Activated CD4-positive, alpha-beta T cell treated with anti-CD3 and anti-CD28 coated beads, Interleukin-2, amount 10 ng/mL, durations not matched to agents 7 days and 5 days (primary cell): ENCODE measurements around the gene CCDC77. TPM values are rescaled to one million over a fixed set of nuclear protein-coding genes. Genes with fewer than 3 reads are reported as not detected.
"Not testable (repeated sequence)": the region's sequence is repeated elsewhere in the genome, so short reads cannot be mapped to it uniquely, and the experiment has no call there.

ENCODE experiments used
- CTCF ChIA-PET: fragments of 350-600 bp; sonication (Branson Sonifier 250); formaldehyde crosslinking; loops from one replicate; lab custom pipeline; 2021; ENCODE audit warnings: antibody characterized with exemption; lab: Charles Lee
- POLR2A ChIA-PET: fragments of 350-600 bp; sonication (Branson Sonifier 250); formaldehyde crosslinking; loops from one replicate; lab custom pipeline; 2021; ENCODE audit warnings: antibody characterized with exemption; lab: Charles Lee
- DNase-seq: peaks from one replicate; pipeline ENCODE4 v3.0.0-alpha.2; 2020
- H3K27ac Mint-ChIP-seq: one replicate; pipeline ENCODE4 v1.8.0; 2021; ENCODE audit warnings: mild to moderate bottlenecking, moderate library complexity, mixed read lengths
- H3K27me3 Mint-ChIP-seq: one replicate; pipeline ENCODE4 v1.8.0; 2021; ENCODE audit warnings: mixed read lengths
- H3K36me3 Mint-ChIP-seq: one replicate; pipeline ENCODE4 v1.8.0; 2021; ENCODE audit warnings: low read depth, mixed read lengths
- H3K4me1 Mint-ChIP-seq: one replicate; pipeline ENCODE4 v1.8.0; 2021; ENCODE audit warnings: mixed read lengths
- H3K4me3 Mint-ChIP-seq: one replicate; pipeline ENCODE4 v1.8.0; 2021; ENCODE audit warnings: mild to moderate bottlenecking, moderate library complexity, mixed read lengths
- H3K9me3 Mint-ChIP-seq: one replicate; pipeline ENCODE4 v1.8.0; 2021; ENCODE audit warnings: mixed read lengths
- total RNA-seq, 2 experiments: library from RNA; stranded (reverse); gene quantifications; one replicate each; pipeline ENCODE4 v1.2.3, GENCODE V29; 2021

The CCDC77 gene
- total RNA-seq, 2 experiments from 2014 or later = 14.6 TPM

GRCh38 chr12:402029-402389 is 565 bp downstream of the CCDC77 start:
- H3K4me3 Mint-ChIP-seq = no peak overlapping the region

GRCh38 chr12:414859-415258 is 13.4 kb downstream of the CCDC77 start:
- Mint-ChIP-seq H3K27ac (no peak overlapping the region), H3K27me3 (no peaks in the 10 kb centered on the region), H3K4me1 (no peaks in the 10 kb centered on the region), H3K9me3 (no peaks in the 10 kb centered on the region), H3K36me3 (peaks cover 34% of the 10 kb centered on the region), H3K4me3 (no peak overlapping the region)
- no peak for DNase-seq
- POLR2A ChIA-PET = no interaction called here
- CTCF ChIA-PET = no interaction called here

More at GRCh38 chr12:402029-402389, 565 bp downstream of the CCDC77 start:
- Mint-ChIP-seq H3K27me3 (no peaks in the 10 kb centered on the region), H3K9me3 (no peaks in the 10 kb centered on the region), H3K4me1 (peaks cover 7% of the 10 kb centered on the region), H3K36me3 (peaks cover 2% of the 10 kb centered on the region), H3K27ac (no peak overlapping the region)
- DNase-seq = peak; percentile 22
- POLR2A ChIA-PET = no interaction called here
- CTCF ChIA-PET = interaction anchor here (0.7 to 4.3 kb wide), 5 partner anchors 11 to 51 kb away, joined by 4 to 24 read pairs (median 5); partner anchors contain the start of gene KDM5A

DNA sequence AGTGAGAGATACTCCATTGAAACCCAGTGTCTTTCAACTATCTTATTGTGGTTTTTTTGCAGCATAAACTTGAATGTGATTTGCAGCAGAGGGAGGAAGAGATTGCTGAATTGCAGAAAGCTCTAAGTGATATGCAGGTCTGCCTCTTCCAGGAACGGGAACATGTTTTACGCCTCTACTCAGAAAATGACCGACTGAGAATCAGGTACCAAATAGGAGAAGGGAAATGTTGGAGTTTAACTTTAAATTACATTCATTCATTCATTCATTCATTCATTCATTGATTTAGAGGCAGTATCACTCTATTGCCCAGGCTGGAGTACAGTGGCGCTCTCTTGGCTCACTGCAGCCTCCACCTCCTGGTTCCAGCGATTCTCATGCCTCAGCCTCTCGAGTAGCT is 17.0 kb downstream of the CCDC77 start:
- CTCF ChIA-PET = interaction anchor here (0.6 to 1.5 kb wide), 5 partner anchors 23 to 143 kb away, joined by 3 to 4 read pairs (median 3); no protein-coding TSS in a partner anchor

DNA sequence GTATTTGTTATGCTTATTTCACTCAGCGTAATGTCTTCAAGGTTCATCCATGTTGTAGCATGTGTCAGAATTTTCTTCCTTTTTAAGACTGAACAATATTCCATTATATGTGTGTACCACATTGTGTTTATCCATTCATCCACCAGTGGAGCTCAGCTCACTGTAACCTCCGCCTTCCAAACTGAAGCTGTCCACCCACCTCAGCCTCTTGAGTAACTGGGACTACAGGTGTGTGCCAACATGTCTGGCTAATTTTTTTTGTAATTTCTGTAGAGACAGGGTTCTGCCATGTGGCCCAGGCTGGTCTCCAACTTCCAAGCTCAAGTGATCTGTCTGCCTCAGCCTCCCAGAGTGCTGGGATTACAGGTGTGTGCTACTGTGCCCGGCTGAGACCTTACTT is 21.1 kb downstream of the CCDC77 start:
- ChIA-PET POLR2A (no interaction called here), CTCF (interaction anchor here (1.5 kb wide), 1 partner anchor 30 kb away, joined by 6 read pairs; no protein-coding TSS in a partner anchor)
- no peaks in the 10 kb centered on the region for H3K4me1 Mint-ChIP-seq
- H3K36me3 Mint-ChIP-seq = peaks cover 16% of the 10 kb centered on the region
- DNase-seq = no peak
- H3K27ac Mint-ChIP-seq = no peak overlapping the region
- H3K9me3 Mint-ChIP-seq = no peaks in the 10 kb centered on the region
- H3K27me3 Mint-ChIP-seq = no peaks in the 10 kb centered on the region
- H3K4me3 Mint-ChIP-seq = no peak overlapping the region

More for the DNA sequence above, 17.0 kb downstream of the CCDC77 start:
- Mint-ChIP-seq H3K4me1 (no peaks in the 10 kb centered on the region), H3K36me3 (peaks cover 25% of the 10 kb centered on the region), H3K27ac (no peak overlapping the region), H3K27me3 (no peaks in the 10 kb centered on the region), H3K9me3 (no peaks in the 10 kb centered on the region), H3K4me3 (no peak overlapping the region)
- DNase-seq = no peak
- POLR2A ChIA-PET = no interaction called here

DNA sequence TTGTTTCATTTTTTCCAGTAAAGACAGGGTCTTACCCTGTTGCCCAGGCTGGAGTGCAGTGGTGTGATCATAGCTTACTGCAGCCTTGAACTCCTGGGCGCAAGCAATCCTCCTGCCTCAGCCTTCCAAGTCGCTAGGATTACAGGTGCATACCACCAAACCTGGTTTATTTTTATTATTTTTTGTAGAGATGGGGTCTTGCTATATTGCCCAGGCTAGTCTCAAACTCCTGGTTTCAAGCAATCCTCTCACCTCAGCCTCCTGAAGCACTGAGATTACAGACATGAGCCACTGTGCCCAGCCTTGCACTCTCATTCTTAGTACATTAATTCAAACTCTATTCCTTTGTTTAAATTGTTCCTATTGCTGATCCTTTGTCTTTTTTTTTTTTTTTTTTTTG is 34.3 kb downstream of the CCDC77 start:
- H3K9me3 Mint-ChIP-seq, H3K27me3 Mint-ChIP-seq, H3K27ac Mint-ChIP-seq, H3K4me3 Mint-ChIP-seq, POLR2A ChIA-PET, H3K4me1 Mint-ChIP-seq, DNase-seq: not testable (repeated sequence)
- peaks cover 14% of the 10 kb centered on the region for H3K36me3 Mint-ChIP-seq
- CTCF ChIA-PET = interaction anchor here (4.9 kb wide), 1 partner anchor 17 kb away, joined by 19 read pairs; no protein-coding TSS in a partner anchor

DNA sequence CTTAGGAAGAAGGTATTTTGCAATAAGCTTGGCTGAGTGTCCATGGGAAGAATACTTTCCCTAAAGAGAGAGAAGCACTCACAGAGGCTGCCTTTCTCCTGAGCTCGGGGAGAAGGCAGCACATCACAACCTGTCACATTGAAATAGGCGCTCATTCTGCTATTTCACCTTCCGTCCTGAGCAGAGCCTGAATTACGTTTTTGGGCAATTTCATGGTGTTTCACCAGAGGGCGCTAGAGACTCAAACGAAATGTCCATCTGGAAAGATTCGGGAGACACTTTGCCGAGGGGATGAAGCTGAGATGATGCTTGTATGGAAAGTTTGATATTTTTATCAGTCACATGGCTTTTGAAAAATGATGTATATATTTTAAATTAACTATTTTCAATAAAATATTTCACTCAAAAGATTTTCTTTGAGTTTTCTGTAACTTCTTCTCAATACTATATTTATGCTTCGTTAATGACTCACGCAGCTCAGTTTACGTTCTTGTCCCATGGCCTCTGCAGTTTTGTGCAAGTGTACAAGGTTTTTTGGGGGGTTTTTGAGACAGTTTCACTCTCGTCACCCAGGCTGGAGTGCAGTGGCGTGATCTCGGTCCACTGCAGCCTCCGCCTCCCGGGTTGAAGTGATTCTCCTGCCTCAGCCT is 40.9 kb downstream of the CCDC77 start:
- H3K27me3 Mint-ChIP-seq = no peaks in the 10 kb centered on the region
- CTCF ChIA-PET = interaction anchor here (0.8 to 3.9 kb wide), 9 partner anchors 9 to 112 kb away, joined by 3 to 36 read pairs (median 5); no protein-coding TSS in a partner anchor
- POLR2A ChIA-PET = no interaction called here
- no peak overlapping the region for H3K27ac Mint-ChIP-seq
- H3K36me3 Mint-ChIP-seq = peaks cover 6% of the 10 kb centered on the region
- no peaks in the 10 kb centered on the region for H3K4me1 Mint-ChIP-seq
- H3K4me3 Mint-ChIP-seq = no peak overlapping the region
- no peaks in the 10 kb centered on the region for H3K9me3 Mint-ChIP-seq
- DNase-seq = peak; percentile 55

DNA sequence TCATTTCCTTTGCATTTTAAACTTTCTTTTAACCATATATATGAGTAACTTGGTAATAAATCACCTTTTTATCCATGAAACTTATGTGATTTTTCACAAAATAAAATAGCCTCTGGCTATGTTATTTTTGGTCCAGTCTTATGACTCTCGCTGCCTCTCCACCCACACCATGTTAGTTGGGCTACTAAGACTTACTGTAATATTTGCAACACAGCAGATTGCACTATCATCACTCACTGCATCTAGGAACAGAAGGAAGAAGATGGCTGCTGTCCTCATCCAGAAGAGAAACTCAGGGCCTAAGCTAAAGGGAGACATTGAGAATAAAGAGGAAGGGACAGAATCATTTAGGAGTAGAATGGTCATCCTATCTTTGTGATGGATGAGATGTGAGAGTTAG is 45.7 kb downstream of the CCDC77 start:
- Mint-ChIP-seq H3K27ac (no peak overlapping the region), H3K27me3 (peaks cover 13% of the 10 kb centered on the region), H3K4me1 (no peaks in the 10 kb centered on the region), H3K9me3 (no peaks in the 10 kb centered on the region), H3K36me3 (no peaks in the 10 kb centered on the region), H3K4me3 (no peak overlapping the region)
- CTCF ChIA-PET = interaction anchor here (3.9 kb wide), 1 partner anchor 100 kb away, joined by 25 read pairs; no protein-coding TSS in a partner anchor
- DNase-seq = no peak
- POLR2A ChIA-PET = interaction anchor here (0.6 kb wide), 1 partner anchor 63 kb away, joined by 3 read pairs; no protein-coding TSS in a partner anchor

DNA sequence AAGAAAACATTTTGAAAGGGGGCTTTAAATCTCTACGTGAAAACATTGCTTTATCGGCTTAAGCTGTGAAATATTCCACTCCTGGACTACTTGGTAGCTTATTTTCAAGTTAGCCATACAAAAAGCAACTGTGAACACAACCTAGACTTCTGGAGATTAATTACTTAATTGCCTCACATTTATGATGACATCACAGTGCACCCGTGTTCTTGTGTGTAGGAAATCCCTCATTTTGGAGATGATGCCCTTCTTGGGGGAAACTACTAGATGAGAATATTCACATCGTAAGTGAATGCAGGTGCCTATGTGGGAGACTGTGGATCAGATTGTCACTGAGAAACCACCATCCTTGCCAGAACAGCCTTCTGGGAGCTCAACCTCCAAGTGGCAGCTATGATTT is 47.8 kb downstream of the CCDC77 start:
- DNase-seq = no peak
- ChIA-PET POLR2A (no interaction called here), CTCF (interaction anchor here (0.6 to 3.9 kb wide), 4 partner anchors 9 to 115 kb away, joined by 3 to 25 read pairs (median 4); no protein-coding TSS in a partner anchor)
- H3K4me1 Mint-ChIP-seq = peaks cover 3% of the 10 kb centered on the region
- peaks cover 13% of the 10 kb centered on the region for H3K27me3 Mint-ChIP-seq
- no peaks in the 10 kb centered on the region for H3K9me3 Mint-ChIP-seq
- H3K27ac Mint-ChIP-seq = no peak overlapping the region
- H3K4me3 Mint-ChIP-seq = no peak overlapping the region
- H3K36me3 Mint-ChIP-seq = no peaks in the 10 kb centered on the region

GRCh38 chr12:450438-450837 is 49.0 kb downstream of the CCDC77 start:
- Mint-ChIP-seq H3K36me3 (no peaks in the 10 kb centered on the region), H3K27ac (no peak overlapping the region), H3K4me3 (no peak overlapping the region), H3K27me3 (peaks cover 18% of the 10 kb centered on the region), H3K9me3 (no peaks in the 10 kb centered on the region), H3K4me1 (peaks cover 3% of the 10 kb centered on the region)
- ChIA-PET POLR2A (interaction anchor here (0.6 kb wide), 1 partner anchor 81 kb away, joined by 3 read pairs; no protein-coding TSS in a partner anchor), CTCF (interaction anchor here (1.4 to 3.9 kb wide), 2 partner anchors 32 to 97 kb away, joined by 3 to 25 read pairs; no protein-coding TSS in a partner anchor)
- no peak for DNase-seq

DNA sequence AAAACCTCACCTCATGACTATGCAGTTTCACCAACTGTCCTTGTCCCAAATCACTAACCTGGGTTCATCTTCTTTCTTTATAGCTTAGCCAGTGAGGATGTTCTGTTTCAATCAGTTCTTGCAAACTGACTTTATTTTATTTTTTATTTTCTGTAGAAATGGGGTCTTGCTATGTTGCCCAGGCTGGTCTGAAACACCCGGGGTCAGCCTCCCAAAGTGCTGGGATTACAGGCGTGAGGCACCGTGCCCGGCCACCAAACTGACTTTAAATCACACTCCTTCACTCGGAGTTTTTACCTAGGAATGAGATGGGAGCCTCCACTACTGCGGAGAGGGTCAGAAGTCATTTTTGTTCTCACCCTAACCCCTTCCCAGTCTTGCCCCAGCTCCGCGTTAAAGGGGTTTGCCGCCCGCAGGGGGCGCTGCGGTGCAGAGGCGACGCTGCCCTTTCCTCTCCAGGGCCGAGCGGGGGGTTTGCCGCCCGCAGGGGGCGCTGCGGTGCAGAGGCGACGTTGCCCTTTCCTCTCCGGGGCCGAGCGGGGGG is 51.3 kb downstream of the CCDC77 start:
- no peak overlapping the region for H3K4me3 Mint-ChIP-seq
- no peaks in the 10 kb centered on the region for H3K9me3 Mint-ChIP-seq
- DNase-seq = peak; percentile 26
- H3K4me1 Mint-ChIP-seq = peaks cover 3% of the 10 kb centered on the region
- H3K36me3 Mint-ChIP-seq = no peaks in the 10 kb centered on the region
- peaks cover 40% of the 10 kb centered on the region for H3K27me3 Mint-ChIP-seq
- CTCF ChIA-PET = interaction anchor here (0.5 to 5.6 kb wide), 60 partner anchors 10 to 1285 kb away, joined by 3 to 137 read pairs (median 4); partner anchors contain the start of genes CCDC77, KDM5A, RAD52 and WNK1
- H3K27ac Mint-ChIP-seq = no peak overlapping the region
- POLR2A ChIA-PET = no interaction called here

DNA sequence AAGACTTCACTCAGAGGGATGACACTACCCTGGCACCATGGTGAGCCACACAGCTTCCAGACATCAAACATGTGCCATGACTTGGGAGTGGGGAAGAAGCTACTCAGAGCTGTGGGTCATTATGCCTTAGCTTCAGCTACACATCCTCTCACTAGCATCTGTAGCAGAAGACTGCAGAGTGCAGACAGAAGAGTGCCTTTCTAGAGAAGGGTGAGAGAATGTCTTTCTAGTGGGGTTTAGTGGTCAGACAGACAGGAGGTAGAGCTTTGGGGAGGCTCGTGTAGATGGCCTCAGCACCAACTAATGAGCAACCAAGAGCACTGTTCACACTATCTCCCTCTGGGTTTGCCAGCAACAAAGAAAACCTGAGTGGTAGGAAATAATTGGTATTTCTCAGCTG is 53.4 kb downstream of the CCDC77 start:
- peak overlapping the region; percentile 6 for H3K27ac Mint-ChIP-seq
- ChIA-PET CTCF (interaction anchor here (0.6 to 5.6 kb wide), 9 partner anchors 8 to 328 kb away, joined by 3 to 137 read pairs (median 14); partner anchors contain the start of genes CCDC77 and KDM5A), POLR2A (no interaction called here)
- H3K9me3 Mint-ChIP-seq = no peaks in the 10 kb centered on the region
- peaks cover 58% of the 10 kb centered on the region for H3K27me3 Mint-ChIP-seq
- no peaks in the 10 kb centered on the region for H3K36me3 Mint-ChIP-seq
- no peak for DNase-seq
- H3K4me1 Mint-ChIP-seq = peaks cover 10% of the 10 kb centered on the region
- no peak overlapping the region for H3K4me3 Mint-ChIP-seq

DNA sequence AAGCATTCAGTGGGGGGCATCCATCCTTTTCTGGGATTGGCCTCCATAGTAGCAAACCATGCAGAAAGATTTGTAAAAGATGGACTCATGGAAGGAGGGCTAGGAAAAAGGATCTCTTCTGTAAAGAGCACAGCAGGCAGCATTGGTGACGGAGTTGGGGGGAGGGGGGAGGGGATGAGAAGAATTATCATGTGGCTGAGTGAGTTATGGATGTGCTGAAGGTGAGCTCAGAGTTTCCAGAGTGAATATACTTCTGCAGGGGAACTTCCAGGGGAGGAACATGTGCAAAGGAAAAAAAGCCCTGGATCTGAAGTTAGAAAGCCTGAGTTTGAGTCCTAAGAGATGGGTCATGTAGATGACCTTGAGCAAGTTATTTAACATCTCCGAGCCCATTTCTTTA is 54.4 kb downstream of the CCDC77 start:
- H3K4me1 Mint-ChIP-seq = peaks cover 11% of the 10 kb centered on the region
- H3K27me3 Mint-ChIP-seq = peaks cover 52% of the 10 kb centered on the region
- H3K4me3 Mint-ChIP-seq = no peak overlapping the region
- POLR2A ChIA-PET = no interaction called here
- CTCF ChIA-PET = interaction anchor here (1.1 to 5.6 kb wide), 4 partner anchors 10 to 105 kb away, joined by 3 to 137 read pairs (median 38); no protein-coding TSS in a partner anchor
- no peak for DNase-seq
- H3K36me3 Mint-ChIP-seq = no peaks in the 10 kb centered on the region
- no peak overlapping the region for H3K27ac Mint-ChIP-seq
- no peaks in the 10 kb centered on the region for H3K9me3 Mint-ChIP-seq

- POLR2A ChIA-PET = no interaction called here
- Mint-ChIP-seq H3K4me1 (peaks cover 12% of the 10 kb centered on the region), H3K36me3 (no peaks in the 10 kb centered on the region), H3K27ac (no peak overlapping the region), H3K9me3 (no peaks in the 10 kb centered on the region), H3K4me3 (no peak overlapping the region), H3K27me3 (peaks cover 65% of the 10 kb centered on the region)
- CTCF ChIA-PET = interaction anchor here (0.7 to 1.7 kb wide), 6 partner anchors 9 to 472 kb away, joined by 3 to 10 read pairs (median 4); no protein-coding TSS in a partner anchor
- no peak for DNase-seq
Measured at GRCh38 chr12:457676-458075, 56.2 kb downstream of the CCDC77 start.
